Stimulated activated CD8-positive, alpha-beta memory T cell treated with anti-CD3 and anti-CD28 coated beads, Interleukin-12 subunit alpha, Interleukin-12 subunit beta, amount 100 ng/mL, for 4 hours (primary cell): ENCODE measurements around the gene TNNI3K.

Experiments used
- DNase-seq: peaks from one replicate; pipeline ENCODE4 v3.0.0-alpha.2; 2020; ENCODE audit warnings: low read depth

The TNNI3K gene

DNA sequence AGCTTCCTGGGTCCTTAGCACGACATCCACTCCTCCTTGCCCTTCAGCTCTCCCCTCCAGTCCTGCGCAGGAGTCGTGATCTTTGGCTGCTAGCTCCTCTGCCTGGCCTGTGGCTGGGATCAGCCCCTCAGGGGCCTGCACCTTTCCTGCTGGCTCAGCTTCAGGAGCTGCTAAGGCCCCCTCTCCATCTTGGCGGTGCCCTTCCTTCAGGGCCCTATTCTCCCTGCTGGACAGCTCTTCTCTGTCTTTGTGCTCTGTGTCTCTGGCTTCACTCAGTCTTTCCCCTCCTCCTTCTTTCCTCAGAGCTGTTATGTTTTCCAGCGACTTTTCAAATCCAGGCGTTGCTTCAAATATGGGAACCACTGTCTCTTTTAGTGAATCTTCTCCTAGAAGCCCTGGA lies 336.7 kb downstream of the TNNI3K start:
- no peak for DNase-seq

DNA sequence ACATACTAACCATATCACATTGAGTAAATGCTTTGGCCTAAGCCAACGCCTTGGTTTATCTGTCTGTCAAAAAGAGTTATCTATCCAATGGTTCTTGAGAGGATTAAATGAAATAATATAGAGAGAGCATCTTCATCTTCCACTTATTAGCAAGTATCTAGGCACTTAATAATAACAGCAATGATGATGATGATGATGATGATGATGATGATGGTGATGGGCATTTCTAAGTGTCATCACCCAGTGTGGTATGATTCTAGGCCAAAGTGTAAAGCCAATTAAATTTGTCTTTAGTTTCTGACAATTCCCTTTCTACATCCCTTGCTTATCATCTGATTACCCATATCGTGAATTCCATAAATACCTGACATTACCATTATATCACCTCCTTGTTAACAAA lies 342.9 kb downstream of the TNNI3K start:
- no peak for DNase-seq

DNA sequence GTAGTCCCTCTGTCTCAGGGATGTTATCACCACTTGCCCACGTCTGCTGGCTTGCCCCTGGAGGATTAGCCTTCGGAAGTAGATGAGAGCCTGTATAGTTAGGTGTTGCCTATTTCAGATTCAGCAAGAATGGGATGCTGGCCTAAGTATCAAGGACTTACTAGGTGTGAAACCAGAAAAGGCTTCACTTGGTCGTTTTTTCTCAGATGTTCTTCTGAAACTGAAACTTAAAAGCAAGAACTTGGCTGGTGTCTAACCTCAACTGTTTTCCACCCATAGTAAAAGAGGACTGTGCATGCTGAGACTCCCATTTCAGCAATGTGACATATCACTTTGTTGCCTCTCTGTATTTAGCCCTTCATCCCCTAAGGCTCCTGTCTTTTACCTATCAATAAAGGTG lies 344.2 kb downstream of the TNNI3K start:
- DNase-seq, result no peak

DNA sequence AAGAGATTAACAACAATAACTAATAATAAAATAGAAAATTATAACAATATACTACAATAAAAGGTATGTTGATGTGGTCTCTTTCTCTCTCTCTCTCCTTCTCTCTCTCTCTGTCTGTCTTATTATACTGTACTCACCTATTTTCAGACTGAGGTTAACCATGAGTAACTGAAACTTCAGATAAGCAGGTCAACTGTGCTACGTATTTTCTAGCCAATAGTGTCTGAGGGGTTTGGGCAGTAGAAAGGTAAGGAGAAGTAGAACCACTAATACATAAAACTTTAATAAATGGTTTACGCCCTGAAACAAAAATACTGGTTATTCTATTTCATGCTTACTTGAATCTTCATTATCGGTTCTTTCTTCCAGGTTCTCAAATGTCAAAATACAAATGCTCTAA lies 348.2 kb downstream of the TNNI3K start:
- DNase-seq, result no peak

DNA sequence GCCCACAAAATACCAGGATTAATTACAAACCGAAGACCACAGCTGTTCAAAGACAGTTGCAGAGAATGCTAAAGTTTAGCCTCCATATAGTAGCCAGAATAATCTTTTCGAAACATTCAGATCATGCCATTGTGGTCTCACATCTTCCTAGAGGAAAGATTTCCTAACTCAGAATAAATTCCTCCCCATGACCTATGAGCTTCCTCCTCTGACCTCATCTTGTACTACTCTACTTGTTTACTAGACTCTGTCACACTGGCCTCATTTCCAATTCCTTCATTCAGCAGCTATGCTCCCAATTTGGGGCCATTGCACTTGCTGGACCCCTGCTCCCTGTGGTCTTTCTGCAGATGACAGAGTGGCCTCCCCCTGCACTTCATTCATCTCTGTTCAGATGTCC lies 349.0 kb downstream of the TNNI3K start:
- no peak for DNase-seq

DNA sequence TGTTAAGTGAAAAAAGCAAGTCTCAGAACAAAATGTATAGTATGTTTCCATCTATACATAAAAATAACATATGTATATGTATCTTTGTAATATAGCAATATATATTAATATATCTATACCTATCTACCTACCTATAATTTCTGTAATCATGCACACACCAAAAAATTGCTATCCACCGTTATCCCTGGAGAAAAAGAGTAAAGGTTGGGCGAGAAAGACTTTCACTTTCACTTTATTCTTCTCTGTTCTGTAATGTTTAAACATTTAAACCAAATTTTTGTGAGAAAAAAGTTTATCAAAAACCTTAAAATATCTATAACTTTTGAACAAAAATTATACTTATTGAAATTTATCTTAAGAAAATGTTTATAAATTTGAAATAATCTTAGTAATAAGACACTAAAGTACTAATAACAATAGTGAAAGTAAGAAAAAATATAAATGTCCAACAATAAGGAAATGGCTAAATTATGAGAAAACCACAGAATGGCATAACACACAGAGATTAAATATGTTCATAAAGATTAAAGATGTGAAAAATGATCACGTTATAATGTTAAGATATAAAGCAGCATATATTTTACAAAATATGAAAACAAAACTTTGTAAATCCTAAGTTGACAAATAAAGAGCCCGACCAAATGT lies 351.2 kb downstream of the TNNI3K start:
- no peak for DNase-seq

DNA sequence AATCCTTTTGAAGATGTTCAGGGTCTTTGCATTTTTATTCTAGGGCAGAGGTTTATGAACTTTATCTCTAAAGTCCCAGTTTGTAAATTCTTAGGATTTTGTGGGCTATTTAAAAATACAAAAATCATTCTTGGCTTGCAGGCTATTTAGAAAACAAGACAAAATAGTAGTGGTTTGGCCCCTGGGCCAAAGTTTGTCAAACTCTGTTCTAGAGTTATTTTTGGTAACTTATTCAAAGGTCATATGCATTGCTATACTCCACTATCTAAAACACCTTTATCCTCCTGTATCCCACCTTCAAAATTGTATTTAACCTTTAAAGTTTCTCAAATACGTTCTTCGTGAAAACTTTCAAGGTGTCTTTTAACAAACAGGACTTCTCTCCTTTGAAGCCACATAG lies 352.7 kb downstream of the TNNI3K start:
- no peak for DNase-seq

DNA sequence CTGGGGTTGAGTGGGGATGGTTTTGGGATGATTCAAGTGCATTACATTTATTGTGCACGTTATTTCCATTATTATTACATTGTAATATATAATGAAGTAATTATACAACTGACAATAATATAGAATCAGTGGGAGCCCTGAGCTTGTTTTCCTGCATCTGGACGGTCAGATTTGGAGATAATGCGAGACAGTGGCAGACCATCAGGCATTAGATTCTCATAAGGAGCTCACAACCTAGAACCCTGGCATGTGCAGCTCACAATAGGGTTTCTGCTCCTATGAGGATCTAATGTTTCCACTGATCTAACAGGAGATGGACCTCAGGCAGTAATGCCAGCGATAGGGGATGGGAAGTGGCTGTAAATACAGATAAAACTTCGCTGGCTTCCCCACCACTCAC lies 355.1 kb downstream of the TNNI3K start:
- DNase-seq, result no peak

DNA sequence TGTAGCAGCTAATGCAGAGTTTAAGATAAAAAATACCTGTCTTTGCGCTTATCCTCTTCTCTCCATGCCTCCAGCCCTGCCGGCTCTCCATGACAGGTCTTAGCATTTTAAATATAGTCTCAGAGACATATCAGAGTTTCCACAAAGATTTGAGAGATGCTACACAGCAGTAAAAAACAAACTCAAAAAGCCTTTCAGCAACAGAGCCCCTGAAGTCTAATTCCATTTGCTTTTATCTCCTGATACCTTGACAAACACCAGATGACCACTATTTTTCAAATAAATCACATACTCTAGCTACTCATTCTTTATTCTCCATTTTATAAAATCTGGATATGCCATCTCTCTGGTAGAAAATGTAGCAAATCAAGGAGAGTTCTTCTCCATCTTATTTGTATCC lies 356.8 kb downstream of the TNNI3K start:
- DNase-seq, result no peak

DNA sequence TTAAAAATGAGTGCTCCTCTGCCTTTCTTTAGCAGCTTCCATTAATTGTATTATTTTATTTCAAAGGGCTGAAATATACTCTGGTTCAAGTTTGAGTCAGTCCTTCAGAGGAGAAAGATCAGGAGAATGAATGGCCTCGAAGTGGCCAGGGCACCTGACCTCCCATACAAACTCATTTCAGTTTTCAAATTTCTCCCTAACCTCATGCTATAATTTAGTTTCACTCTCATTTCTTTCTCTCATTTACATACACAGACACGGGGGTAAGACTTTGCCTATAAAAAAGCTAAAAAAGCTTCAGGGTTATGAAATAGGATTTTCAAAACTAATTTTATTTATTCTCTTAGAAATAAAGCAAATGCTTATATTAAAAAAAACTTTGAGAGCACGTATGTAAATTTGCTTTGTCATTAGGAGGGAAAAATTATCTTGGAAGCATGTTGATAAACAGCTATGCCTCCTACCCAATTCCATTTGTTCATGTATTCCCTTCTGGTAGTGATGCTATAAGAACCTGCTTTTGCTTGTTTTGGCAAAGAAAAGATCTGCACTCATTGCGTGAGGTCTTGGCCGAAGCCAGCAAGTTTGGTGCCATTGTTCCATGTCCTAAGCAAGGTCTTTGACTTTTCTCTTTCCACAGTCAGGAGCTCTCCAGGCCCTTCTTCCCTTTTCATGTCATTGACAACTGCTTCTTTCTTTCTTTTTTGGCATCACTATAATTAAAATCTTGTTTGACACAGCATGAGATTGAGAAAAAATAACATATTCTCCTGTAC lies 357.6 kb downstream of the TNNI3K start:
- DNase-seq, result no peak
